DOHH2 (cell line): ENCODE data around the gene FAAH.

Experiments
- CTCF ChIP-seq: fragments of 200-600 bp; sonication (generic); IDR thresholded peaks from one replicate; pipeline ENCODE4 v1.5.1; 2014; ENCODE audit warnings: antibody characterized with exemption, mild to moderate bottlenecking, low read depth, low read length; ENCODE audit not compliant: poor library complexity, severe bottlenecking
- EZH2phosphoT487 ChIP-seq: fragments of 200-600 bp; sonication (generic); IDR thresholded peaks from 2 replicates; pipeline ENCODE4 v1.6.1; 2017; ENCODE audit warnings: borderline replicate concordance, mild to moderate bottlenecking, antibody characterized with exemption, low read length, moderate library complexity, mixed read lengths

- TF ChIP-seq CTCF (no peak), EZH2phosphoT487 (no peak)
Observed at GRCh38 chr1:46420533-46420915, 26.4 kb downstream of the FAAH start.
